Activated CD4-positive, CD25-positive, alpha-beta regulatory T cell treated with anti-CD3 and anti-CD28 coated beads, Interleukin-2, amount 50 U/mL, for 72 hours (primary cell): ENCODE data around the gene SUSD3.

Source experiments
- DNase-seq: peaks from one replicate; pipeline ENCODE4 v3.0.0; 2021

The SUSD3 gene

DNA sequence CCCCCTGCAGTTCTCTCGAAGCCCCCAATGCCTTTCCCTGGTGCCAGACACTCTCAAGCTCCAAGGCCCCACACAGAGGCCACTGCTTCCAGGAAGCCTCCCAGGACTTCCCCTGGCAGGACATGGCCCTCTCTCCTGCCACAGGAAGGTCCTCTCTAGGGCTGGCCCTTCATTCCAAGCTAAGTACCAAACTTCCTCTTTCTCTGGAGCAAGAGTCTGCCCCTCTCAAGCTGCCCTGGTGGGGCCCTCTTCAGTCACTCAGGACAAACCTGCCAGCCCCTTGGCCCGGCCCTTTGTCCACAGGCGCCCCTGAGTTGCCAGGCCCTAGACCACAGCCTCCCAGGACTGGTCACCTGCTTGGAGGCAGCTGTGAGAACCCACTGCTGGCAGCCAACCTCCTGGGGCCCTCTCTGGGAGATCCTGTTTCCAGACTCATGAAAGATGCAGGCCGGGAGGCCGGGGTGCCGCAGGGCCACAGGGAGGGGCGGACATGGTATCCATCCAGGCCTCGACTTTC lies 69.0 kb downstream of the SUSD3 start:
- no peak for DNase-seq

- DNase-seq: no peak
Observed at GRCh38 chr9:93128011-93128714, 69.7 kb downstream of the SUSD3 start.

DNA sequence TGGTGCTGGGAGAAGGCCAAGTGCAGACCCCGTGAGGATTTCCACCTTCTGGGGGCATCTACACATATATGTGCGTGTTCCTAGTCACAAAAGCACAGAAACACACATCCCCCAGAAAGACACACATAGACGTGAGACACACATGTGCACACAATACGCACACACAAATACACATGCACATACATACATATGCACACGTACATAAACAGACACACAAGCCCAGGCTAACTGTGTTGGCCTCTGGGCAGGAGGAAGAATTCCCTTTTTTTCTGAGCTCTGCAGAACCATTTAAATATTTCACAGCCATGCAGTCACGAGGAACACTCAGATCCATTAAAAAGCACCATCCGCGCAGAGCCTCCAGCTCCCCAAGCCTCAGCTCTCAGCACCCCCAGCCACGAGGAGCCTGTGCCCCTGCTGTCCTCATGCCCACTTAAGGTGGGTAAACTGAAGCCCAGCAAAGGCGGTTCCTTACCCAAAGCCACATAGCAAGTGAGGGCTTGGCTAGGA lies 70.3 kb downstream of the SUSD3 start:
- no peak for DNase-seq

DNA sequence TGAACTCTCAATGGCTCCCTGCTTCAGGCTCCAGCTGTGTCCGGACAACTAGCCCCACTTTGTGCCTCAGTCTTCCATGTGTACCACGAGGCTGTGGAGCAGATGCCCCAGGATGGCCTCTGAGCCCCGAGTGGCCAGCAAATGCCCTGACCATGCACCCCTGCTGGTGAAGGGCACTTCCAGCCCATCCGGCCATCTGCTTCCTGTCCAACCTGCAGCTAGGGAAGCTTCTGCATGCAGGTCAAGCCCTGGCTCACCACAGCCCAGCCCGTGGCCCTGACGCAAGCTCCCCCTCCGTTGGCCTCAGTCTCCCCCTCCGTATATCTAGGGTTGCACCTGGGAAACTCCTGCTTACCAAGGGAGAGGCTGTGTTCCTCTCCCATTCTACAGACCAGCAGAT lies 70.8 kb downstream of the SUSD3 start:
- DNase-seq: no peak

DNA sequence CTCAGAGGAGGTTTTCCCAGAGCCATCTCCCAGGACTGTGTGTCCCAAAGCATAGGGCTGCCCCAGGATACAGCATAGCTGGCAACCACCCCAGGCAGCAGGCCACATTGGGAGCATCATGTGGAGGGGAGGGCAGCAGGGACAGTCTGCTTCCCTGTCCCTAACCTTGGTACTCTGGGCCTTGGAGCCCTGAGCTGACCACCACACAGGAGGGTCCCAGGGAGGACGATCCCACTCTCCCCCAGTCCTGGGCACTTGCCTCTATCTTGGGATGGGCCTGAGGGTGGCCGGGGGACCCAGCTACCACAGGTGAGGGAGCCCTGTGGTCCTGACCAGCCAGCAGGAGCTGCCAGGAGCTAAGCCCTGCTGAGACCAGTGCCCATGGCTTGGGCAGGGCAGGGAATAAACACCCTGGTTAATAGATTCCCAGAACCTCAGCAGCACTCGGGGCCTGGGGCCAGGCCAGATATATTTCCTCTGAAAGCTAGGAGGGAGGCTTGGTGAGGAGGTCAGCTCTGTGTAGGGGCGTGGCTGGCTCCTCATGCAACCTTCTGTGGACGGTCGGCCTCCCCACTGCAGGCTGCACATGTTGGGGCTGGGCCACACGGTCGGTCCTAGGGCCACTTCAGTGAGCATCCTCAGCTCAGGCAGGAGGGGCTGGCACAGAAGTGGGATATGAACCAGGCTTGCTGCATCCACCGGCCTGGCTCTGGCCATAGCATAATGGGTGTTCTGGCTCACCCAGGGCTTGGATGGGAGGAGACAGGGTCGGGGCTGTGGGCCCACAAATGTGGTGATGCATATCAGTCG lies 71.4 kb downstream of the SUSD3 start:
- no peak for DNase-seq

- DNase-seq: no peak
Observed at GRCh38 chr9:93130861-93131481, 72.5 kb downstream of the SUSD3 start.

GRCh38 chr9:93131599-93132286 lies 73.2 kb downstream of the SUSD3 start:
- no peak for DNase-seq

- DNase-seq: no peak
Observed at GRCh38 chr9:93132287-93132927, 73.9 kb downstream of the SUSD3 start.

DNA sequence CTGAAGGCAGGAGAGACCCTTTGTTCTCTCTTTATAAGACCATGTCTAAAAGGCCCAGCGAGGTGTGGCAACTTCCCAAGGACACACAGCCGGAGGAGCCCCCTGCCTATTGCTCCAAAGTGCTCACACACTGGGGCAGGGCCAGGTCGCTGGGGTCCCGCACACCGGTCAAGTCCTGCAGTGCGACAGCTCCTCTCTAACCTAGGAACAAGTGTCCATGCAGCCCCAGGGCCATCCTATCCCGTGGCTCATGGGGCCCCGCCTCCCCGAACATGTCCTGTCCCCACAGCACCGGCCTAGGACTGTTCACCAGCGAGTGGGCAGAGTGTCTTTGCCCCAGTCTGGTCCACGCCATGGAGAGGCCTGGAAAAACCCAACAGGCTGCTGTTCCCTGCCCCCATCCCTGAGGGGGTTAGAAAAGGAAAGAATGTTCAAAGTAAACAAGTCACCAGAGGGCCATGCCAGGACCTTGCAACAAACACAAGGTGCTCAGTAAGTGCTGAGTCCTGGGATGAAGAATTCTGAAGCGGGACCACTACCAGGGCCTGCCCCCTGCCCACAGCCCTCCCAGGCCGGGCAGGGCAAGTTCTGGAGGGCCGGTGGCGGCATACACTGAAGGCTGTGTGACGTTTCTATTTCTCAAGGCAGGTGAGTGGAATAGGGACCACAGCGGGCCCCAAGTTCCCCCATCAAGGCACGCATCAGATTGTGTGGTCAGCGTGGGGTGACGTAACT lies 74.6 kb downstream of the SUSD3 start:
- no peak for DNase-seq

DNA sequence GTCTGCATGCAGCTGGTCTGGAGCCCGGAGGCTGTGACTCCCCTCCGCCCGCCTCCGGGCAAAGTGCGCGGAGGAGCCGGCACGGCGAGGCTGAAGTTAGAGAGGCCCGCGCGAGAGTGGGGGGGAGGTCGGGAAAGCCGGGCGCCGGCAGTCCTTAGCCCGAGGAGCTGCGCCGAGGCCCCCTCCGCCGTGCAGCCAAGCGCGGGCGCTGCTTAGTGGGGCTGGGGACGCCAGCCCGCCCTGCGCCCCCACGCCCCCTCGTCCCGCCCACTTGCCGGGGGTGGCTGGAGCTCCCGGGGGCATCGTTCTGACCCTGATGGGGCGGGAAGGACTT lies 75.1 kb downstream of the SUSD3 start:
- peak; percentile 67 for DNase-seq

DNA sequence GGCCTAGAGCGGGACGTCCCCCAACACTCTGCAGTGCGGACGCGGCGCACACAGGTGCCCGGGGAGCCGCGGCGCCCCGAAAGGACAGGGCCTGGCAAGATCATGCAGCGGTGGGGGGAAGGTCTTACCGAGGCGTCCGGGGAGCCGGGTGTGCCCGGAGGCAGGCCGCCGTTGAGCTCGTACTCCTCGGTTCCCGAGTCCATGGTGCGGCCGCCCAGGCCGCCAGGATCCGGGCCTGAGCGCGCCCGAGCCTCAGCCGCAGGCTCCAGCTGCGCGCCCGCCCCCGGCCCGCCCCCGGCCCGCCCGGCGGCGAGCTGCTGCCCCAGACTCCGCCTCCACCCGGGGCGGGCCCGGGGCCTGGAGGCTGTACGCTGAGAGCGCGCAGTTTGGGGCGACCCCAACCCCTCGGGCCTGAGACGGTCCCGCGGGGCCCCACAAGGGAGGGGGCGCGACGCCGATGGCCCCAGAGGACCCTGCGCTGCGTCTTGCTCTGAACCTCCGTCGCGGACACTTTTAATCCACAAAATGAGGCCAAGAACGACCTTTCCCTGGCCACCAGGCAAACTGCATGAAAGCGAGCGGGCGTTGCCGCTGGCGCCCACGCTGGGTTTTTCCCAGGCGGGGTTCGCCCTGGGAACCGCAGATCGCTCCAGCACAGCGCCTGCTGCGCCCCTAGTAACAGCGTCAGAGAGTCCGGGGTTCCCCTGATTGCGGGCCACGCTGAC lies 75.7 kb downstream of the SUSD3 start, which contains the start of gene NINJ1:
Gene NINJ1, minus strand, starts transcription at position 237 of the 725 bp plus-strand sequence. Its CDS starts 34 bp downstream, at position 203.
- DNase-seq: peak; percentile 83
